Measurements from ENCODE around the gene TSACC.
A peak's percentile ranks its signal among the peaks of the same experiment; 100 is the strongest.
"Not testable (repeated sequence)": the region's sequence is repeated elsewhere in the genome, so short reads cannot be mapped to it uniquely, and the experiment has no call there.

TSACC gene

GRCh38 chr1:156310962-156311361, 27.4 kb upstream of the TSACC start:
- H3K36me3 ChIP-seq (ENCODE audit: control insufficient read depth in 1 of 2, insufficient read depth in 2 of 2, low read length in 2 of 2) = peaks cover 44 to 86% of the 10 kb centered on the region in 2 donors
- H3K27ac ChIP-seq (ENCODE audit: low read length) = no peak overlapping the region
- H3K4me3 ChIP-seq (ENCODE audit: low read depth in 1 of 2, low read length in 2 of 2) = no peak overlapping the region
- no peaks in the 10 kb centered on the region for H3K27me3 ChIP-seq (ENCODE audit: low read depth, low read length)
- H3K9me3 ChIP-seq (ENCODE audit: control insufficient read depth in 1 of 2, low read length in 2 of 2) = no peaks in the 10 kb centered on the region
- H3K4me1 ChIP-seq (ENCODE audit: control insufficient read depth in 1 of 2, insufficient read depth in 2 of 2, low read length in 2 of 2) = no peaks in the 10 kb centered on the region

GRCh38 chr1:156316909-156317308, 21.4 kb upstream of the TSACC start:
- no peak overlapping the region for H3K4me3 ChIP-seq (ENCODE audit: low read depth in 1 of 2, low read length in 2 of 2)
- no peaks in the 10 kb centered on the region for H3K27me3 ChIP-seq (ENCODE audit: low read depth, low read length)
- no peaks in the 10 kb centered on the region for H3K4me1 ChIP-seq (ENCODE audit: control insufficient read depth in 1 of 2, insufficient read depth in 2 of 2, low read length in 2 of 2)
- H3K27ac ChIP-seq (ENCODE audit: low read length) = no peak overlapping the region
- H3K9me3 ChIP-seq (ENCODE audit: control insufficient read depth in 1 of 2, low read length in 2 of 2) = no peaks in the 10 kb centered on the region
- H3K36me3 ChIP-seq (ENCODE audit: control insufficient read depth in 1 of 2, insufficient read depth in 2 of 2, low read length in 2 of 2) = peaks cover 47 to 95% of the 10 kb centered on the region in 2 donors

- Histone ChIP-seq H3K4me1 (ENCODE audit: control insufficient read depth in 1 of 2, insufficient read depth in 2 of 2, low read length in 2 of 2) (no peaks in the 10 kb centered on the region), H3K9me3 (ENCODE audit: control insufficient read depth in 1 of 2, low read length in 2 of 2) (no peaks in the 10 kb centered on the region), H3K36me3 (ENCODE audit: control insufficient read depth in 1 of 2, insufficient read depth in 2 of 2, low read length in 2 of 2) (peaks cover 50 to 88% of the 10 kb centered on the region in 2 donors), H3K27me3 (ENCODE audit: low read depth, low read length) (no peaks in the 10 kb centered on the region), H3K4me3 (ENCODE audit: low read depth in 1 of 2, low read length in 2 of 2) (no peak overlapping the region), H3K27ac (ENCODE audit: low read length) (no peak overlapping the region)
Measured at GRCh38 chr1:156319664-156320063, 18.7 kb upstream of the TSACC start.

- Histone ChIP-seq H3K4me1 (ENCODE audit: control insufficient read depth in 1 of 2, insufficient read depth in 2 of 2, low read length in 2 of 2) (no peaks in the 10 kb centered on the region), H3K27ac (ENCODE audit: low read length) (no peak overlapping the region), H3K4me3 (ENCODE audit: low read depth in 1 of 2, low read length in 2 of 2) (no peak overlapping the region), H3K27me3 (ENCODE audit: low read depth, low read length) (no peaks in the 10 kb centered on the region), H3K36me3 (ENCODE audit: control insufficient read depth in 1 of 2, insufficient read depth in 2 of 2, low read length in 2 of 2) (peaks cover 52 to 85% of the 10 kb centered on the region in 2 donors), H3K9me3 (ENCODE audit: control insufficient read depth in 1 of 2, low read length in 2 of 2) (no peaks in the 10 kb centered on the region)
Measured at GRCh38 chr1:156320560-156320959, 17.8 kb upstream of the TSACC start.

- H3K4me1 ChIP-seq (ENCODE audit: control insufficient read depth in 1 of 2, insufficient read depth in 2 of 2, low read length in 2 of 2); H3K4me3 ChIP-seq (ENCODE audit: low read depth in 1 of 2, low read length in 2 of 2); H3K27me3 ChIP-seq (ENCODE audit: low read depth, low read length); H3K27ac ChIP-seq (ENCODE audit: low read length); H3K9me3 ChIP-seq (ENCODE audit: control insufficient read depth in 1 of 2, low read length in 2 of 2): not testable (repeated sequence)
- peaks cover 40 to 65% of the 10 kb centered on the region in 2 donors for H3K36me3 ChIP-seq (ENCODE audit: control insufficient read depth in 1 of 2, insufficient read depth in 2 of 2, low read length in 2 of 2)
Measured at GRCh38 chr1:156323179-156323578, 15.1 kb upstream of the TSACC start.

- H3K4me1 ChIP-seq (ENCODE audit: control insufficient read depth in 1 of 2, insufficient read depth in 2 of 2, low read length in 2 of 2) = peaks cover 17 to 21% of the 10 kb centered on the region in 2 donors
- no peaks in the 10 kb centered on the region for H3K9me3 ChIP-seq (ENCODE audit: control insufficient read depth in 1 of 2, low read length in 2 of 2)
- H3K4me3 ChIP-seq (ENCODE audit: low read depth in 1 of 2, low read length in 2 of 2) = peak overlapping the region; percentile 97 to 99
- H3K36me3 ChIP-seq (ENCODE audit: control insufficient read depth in 1 of 2, insufficient read depth in 2 of 2, low read length in 2 of 2) = peaks cover 23 to 35% of the 10 kb centered on the region in 2 donors
- H3K27ac ChIP-seq (ENCODE audit: low read length) = no peak overlapping the region
- no peaks in the 10 kb centered on the region for H3K27me3 ChIP-seq (ENCODE audit: low read depth, low read length)
Measured at GRCh38 chr1:156336242-156336641, 2.1 kb upstream of the TSACC start.

- Histone ChIP-seq H3K27ac (ENCODE audit: low read length) (peak overlapping the region; percentile 87), H3K9me3 (ENCODE audit: control insufficient read depth in 1 of 2, low read length in 2 of 2) (no peaks in the 10 kb centered on the region), H3K27me3 (ENCODE audit: low read depth, low read length) (no peaks in the 10 kb centered on the region), H3K4me1 (ENCODE audit: control insufficient read depth in 1 of 2, insufficient read depth in 2 of 2, low read length in 2 of 2) (peaks cover 17 to 21% of the 10 kb centered on the region in 2 donors), H3K36me3 (ENCODE audit: control insufficient read depth in 1 of 2, insufficient read depth in 2 of 2, low read length in 2 of 2) (peaks cover 23 to 29% of the 10 kb centered on the region in 2 donors), H3K4me3 (ENCODE audit: low read depth in 1 of 2, low read length in 2 of 2) (peak overlapping the region; percentile 97 to 99)
Measured at GRCh38 chr1:156337052-156337887, 1.1 kb upstream of the TSACC start.

GRCh38 chr1:156337888-156338179, 492 bp upstream of the TSACC start:
- H3K9me3 ChIP-seq (ENCODE audit: control insufficient read depth in 1 of 2, low read length in 2 of 2) = no peaks in the 10 kb centered on the region

GRCh38 chr1:156342166-156342955, 4.0 kb downstream of the TSACC start:
- Histone ChIP-seq H3K9me3 (ENCODE audit: control insufficient read depth in 1 of 2, low read length in 2 of 2) (no peaks in the 10 kb centered on the region), H3K36me3 (ENCODE audit: control insufficient read depth in 1 of 2, insufficient read depth in 2 of 2, low read length in 2 of 2) (no peaks in the 10 kb centered on the region), H3K4me3 (ENCODE audit: low read depth in 1 of 2, low read length in 2 of 2) (no peak overlapping the region), H3K4me1 (ENCODE audit: control insufficient read depth in 1 of 2, insufficient read depth in 2 of 2, low read length in 2 of 2) (peaks cover under 1 to 3% of the 10 kb centered on the region in 2 donors), H3K27ac (ENCODE audit: low read length) (no peak overlapping the region), H3K27me3 (ENCODE audit: low read depth, low read length) (no peaks in the 10 kb centered on the region)

More at GRCh38 chr1:156337888-156338179, 492 bp upstream of the TSACC start:
- H3K27me3 ChIP-seq (ENCODE audit: low read depth, low read length) = no peaks in the 10 kb centered on the region
- peaks cover 19 to 23% of the 10 kb centered on the region in 2 donors for H3K36me3 ChIP-seq (ENCODE audit: control insufficient read depth in 1 of 2, insufficient read depth in 2 of 2, low read length in 2 of 2)
- H3K4me1 ChIP-seq (ENCODE audit: control insufficient read depth in 1 of 2, insufficient read depth in 2 of 2, low read length in 2 of 2) = peaks cover 17 to 21% of the 10 kb centered on the region in 2 donors
- peak overlapping the region; percentile 87 for H3K27ac ChIP-seq (ENCODE audit: low read length)
- peak overlapping the region; percentile 97 to 99 for H3K4me3 ChIP-seq (ENCODE audit: low read depth in 1 of 2, low read length in 2 of 2)

- Histone ChIP-seq H3K9me3 (ENCODE audit: control insufficient read depth in 1 of 2, low read length in 2 of 2) (no peaks in the 10 kb centered on the region), H3K36me3 (ENCODE audit: control insufficient read depth in 1 of 2, insufficient read depth in 2 of 2, low read length in 2 of 2) (no peaks in the 10 kb centered on the region), H3K4me1 (ENCODE audit: control insufficient read depth in 1 of 2, insufficient read depth in 2 of 2, low read length in 2 of 2) (no peaks in the 10 kb centered on the region), H3K27ac (ENCODE audit: low read length) (no peak overlapping the region), H3K4me3 (ENCODE audit: low read depth in 1 of 2, low read length in 2 of 2) (no peak overlapping the region), H3K27me3 (ENCODE audit: low read depth, low read length) (no peaks in the 10 kb centered on the region)
Measured at GRCh38 chr1:156344409-156344808, 6.1 kb downstream of the TSACC start.

- not testable (repeated sequence) for H3K36me3 ChIP-seq (ENCODE audit: control insufficient read depth in 1 of 2, insufficient read depth in 2 of 2, low read length in 2 of 2); H3K4me3 ChIP-seq (ENCODE audit: low read depth in 1 of 2, low read length in 2 of 2); H3K4me1 ChIP-seq (ENCODE audit: control insufficient read depth in 1 of 2, insufficient read depth in 2 of 2, low read length in 2 of 2); H3K9me3 ChIP-seq (ENCODE audit: control insufficient read depth in 1 of 2, low read length in 2 of 2); H3K27me3 ChIP-seq (ENCODE audit: low read depth, low read length); H3K27ac ChIP-seq (ENCODE audit: low read length)
Measured at GRCh38 chr1:156346035-156346434, 7.7 kb downstream of the TSACC start.

All from muscle layer of duodenum (tissue), 2 donors.